Heart left ventricle (tissue), 13 donors: ENCODE measurements around the gene RBBP5.

Experiments
- POLR2A ChIP-seq, 2 donors: fragments of 450-650 bp; IDR thresholded peaks; one replicate each; pipeline ENCODE4 v1.6.1; 2017; ENCODE audit warnings: antibody characterized with exemption in 2 of 2, mild to moderate bottlenecking in 2 of 2, moderate library complexity in 2 of 2
- TF ChIP-seq, protein P1 (sequence below), 12 donors: fragments of 200-600 bp; sonication (generic) in 4 of 12; IDR thresholded peaks; one replicate each; pipeline versions ENCODE4 v1.5.0 to v1.8.0; 2018 to 2022; ENCODE audit warnings: antibody characterized with exemption in 12 of 12, mild to moderate bottlenecking in 5 of 12
- donor health status: ischemic (EF 13 %, LVEDD 7.1; RV severe dilation, severe dysfunction).
- donor health status: DM: no; HTN: yes; CAD: no.
- donor health status: DM: no; HTN: no; CAD: no.
- donor health status: ischemic (EF 25% LVEDD 6.9; RV normal size, moderate dysfunction).
- donor health status: ischemic (EF 25% LVEDD 5.7; RV mildly dilated, moderate dysfunction).
- donor health status: ischemic (EF 35%, LVEDD 5.7; RV mildly dilated, moderate dysfunction).
- donor health status: nonischemic (EF 11% LVEDD 7.7; RV severe dilation, severe dysfunction).
- donor health status: DM: yes; HTN: yes; CAD: no.
- donor health status: PGD.
- donor health status: ischemic (EF 29% LVEDD 5.4; RV normal size, mild dysfunction).
- donor health status: nonischemic (EF 23%, LVEDD 6.1; RV moderate dilation, normal function).

DNA sequence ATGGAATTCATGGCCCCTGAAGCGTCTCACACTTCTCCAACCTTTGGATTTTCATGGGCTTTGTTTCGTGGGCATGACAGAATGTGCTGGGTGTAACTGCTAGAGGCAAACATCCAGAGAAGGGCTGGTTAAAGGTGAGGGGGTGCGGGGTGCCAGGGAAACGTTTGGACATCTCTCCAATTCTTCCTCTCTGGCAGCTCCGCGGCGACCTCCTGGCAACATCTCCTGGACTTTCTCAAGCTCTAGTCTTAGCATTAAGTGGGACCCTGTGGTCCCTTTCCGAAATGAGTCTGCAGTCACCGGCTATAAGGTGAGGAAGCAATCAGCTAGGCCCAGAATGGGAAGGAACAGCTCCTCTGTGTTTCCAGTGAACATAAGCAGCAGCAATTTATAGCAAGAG is 49.5 kb downstream of the RBBP5 start:
- TF ChIP-seq, protein P1, sequence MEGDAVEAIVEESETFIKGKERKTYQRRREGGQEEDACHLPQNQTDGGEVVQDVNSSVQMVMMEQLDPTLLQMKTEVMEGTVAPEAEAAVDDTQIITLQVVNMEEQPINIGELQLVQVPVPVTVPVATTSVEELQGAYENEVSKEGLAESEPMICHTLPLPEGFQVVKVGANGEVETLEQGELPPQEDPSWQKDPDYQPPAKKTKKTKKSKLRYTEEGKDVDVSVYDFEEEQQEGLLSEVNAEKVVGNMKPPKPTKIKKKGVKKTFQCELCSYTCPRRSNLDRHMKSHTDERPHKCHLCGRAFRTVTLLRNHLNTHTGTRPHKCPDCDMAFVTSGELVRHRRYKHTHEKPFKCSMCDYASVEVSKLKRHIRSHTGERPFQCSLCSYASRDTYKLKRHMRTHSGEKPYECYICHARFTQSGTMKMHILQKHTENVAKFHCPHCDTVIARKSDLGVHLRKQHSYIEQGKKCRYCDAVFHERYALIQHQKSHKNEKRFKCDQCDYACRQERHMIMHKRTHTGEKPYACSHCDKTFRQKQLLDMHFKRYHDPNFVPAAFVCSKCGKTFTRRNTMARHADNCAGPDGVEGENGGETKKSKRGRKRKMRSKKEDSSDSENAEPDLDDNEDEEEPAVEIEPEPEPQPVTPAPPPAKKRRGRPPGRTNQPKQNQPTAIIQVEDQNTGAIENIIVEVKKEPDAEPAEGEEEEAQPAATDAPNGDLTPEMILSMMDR (IDR thresholded peaks at IDR 0.05): no peak
- TF ChIP-seq POLR2A (IDR thresholded peaks at IDR 0.05): no peak
